Colonic mucosa (tissue), 4 donors: ENCODE data around the gene VIM. TPM values are rescaled to one million over a fixed set of nuclear protein-coding genes. Genes with fewer than 3 reads are reported as not detected.
"Not testable (repeated sequence)": the region's sequence is repeated elsewhere in the genome, so short reads cannot be mapped to it uniquely, and the experiment has no call there.

Experiments
- DNase-seq: peaks from one replicate; pipeline ENCODE4 v3.0.0-alpha.2; 2020
- H3K27ac ChIP-seq: fragments of 200-600 bp; one replicate; pipeline ENCODE4 v1.8.0; 2021
- H3K27me3 ChIP-seq: fragments of 200-600 bp; one replicate; pipeline ENCODE4 v1.8.0; 2021
- H3K36me3 ChIP-seq: fragments of 200-600 bp; one replicate; pipeline ENCODE4 v1.8.0; 2021
- H3K4me1 ChIP-seq: fragments of 200-600 bp; one replicate; pipeline ENCODE4 v1.8.0; 2021; ENCODE audit warnings: mild to moderate bottlenecking
- H3K4me3 ChIP-seq: fragments of 200-600 bp; one replicate; pipeline ENCODE4 v1.8.0; 2021
- H3K9ac ChIP-seq, 2 donors: one replicate each; pipeline ENCODE4 v1.7.0; 2013; ENCODE audit warnings: control low read depth in 2 of 2, low read depth in 2 of 2, low read length in 2 of 2
- H3K9me3 ChIP-seq: fragments of 200-600 bp; one replicate; pipeline ENCODE4 v1.8.0; 2021
- CTCF ChIP-seq: fragments of 200-600 bp; IDR thresholded peaks from one replicate; pipeline ENCODE4 v1.8.0; 2022; ENCODE audit warnings: antibody characterized with exemption, mild to moderate bottlenecking
- intact Hi-C: fragments of 100-400 bp; cut with DNase I; formaldehyde crosslinking; loops from one replicate; pipeline ENCODE4 v1.14.1; 2022
- total RNA-seq, 2 donors: library from RNA; stranded (reverse); fragmentation: NEBNext Ultra II Directional in 1 of 2; extraction: Animal tissue kit (Norgen Biotek cat#: 25700) in 1 of 2; gene quantifications; one replicate each; pipeline ENCODE4 v1.2.1, GENCODE V29; 2021
- donor health status: healthy.
- donor health status: DM: no; HTN: no; CAD: no.
- donor health status: DM: no; HTN: no; CAD: no.

VIM gene
- total RNA-seq, 2 donors from 2014 or later = 121 to 326 TPM

DNA sequence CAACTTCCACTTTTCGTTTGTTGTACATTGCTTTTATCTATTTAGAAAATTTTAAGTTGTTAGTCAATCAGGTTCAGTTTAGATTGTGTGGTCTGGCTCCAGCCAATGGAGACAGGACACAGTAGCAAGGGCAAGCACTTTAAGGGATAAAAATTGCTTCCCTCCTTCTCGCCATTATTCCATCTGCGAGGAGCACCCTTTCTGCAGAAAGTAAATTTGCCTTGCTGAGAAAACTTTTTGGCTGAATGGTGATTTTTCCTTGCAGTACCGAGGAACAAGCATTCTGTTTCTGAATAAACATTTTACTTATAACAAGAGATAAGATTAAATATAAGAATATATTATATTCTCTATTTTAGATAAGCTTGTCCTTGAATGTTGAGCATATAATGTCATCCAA, 34.5 kb downstream of the VIM start:
- peaks cover 5% of the 10 kb centered on the region for H3K9me3 ChIP-seq
- intact Hi-C loops = no loop called here
- no peaks in the 10 kb centered on the region for H3K36me3 ChIP-seq
- no peaks in the 10 kb centered on the region for H3K27me3 ChIP-seq
- no peak for TF ChIP-seq CTCF
- DNase-seq = no peak
- no peak overlapping the region for H3K9ac ChIP-seq
- no peak overlapping the region for H3K4me3 ChIP-seq
- H3K4me1 ChIP-seq = no peaks in the 10 kb centered on the region
- H3K27ac ChIP-seq = no peak overlapping the region

GRCh38 chr10:17263580-17263979, 35.5 kb downstream of the VIM start:
- no peak for DNase-seq
- no peak for TF ChIP-seq CTCF
- Histone ChIP-seq H3K27ac (no peak overlapping the region), H3K4me3 (no peak overlapping the region), H3K9me3 (peaks cover 5% of the 10 kb centered on the region), H3K27me3 (no peaks in the 10 kb centered on the region), H3K9ac (no peak overlapping the region), H3K4me1 (no peaks in the 10 kb centered on the region), H3K36me3 (no peaks in the 10 kb centered on the region)
- intact Hi-C loops = no loop called here

GRCh38 chr10:17265468-17265867, 37.4 kb downstream of the VIM start:
- no peaks in the 10 kb centered on the region for H3K4me1 ChIP-seq
- DNase-seq = no peak
- H3K9ac ChIP-seq = no peak overlapping the region
- no peak overlapping the region for H3K4me3 ChIP-seq
- no peak overlapping the region for H3K27ac ChIP-seq
- peaks cover 5% of the 10 kb centered on the region for H3K9me3 ChIP-seq
- no peaks in the 10 kb centered on the region for H3K27me3 ChIP-seq
- no peak for TF ChIP-seq CTCF
- intact Hi-C loops = no loop called here
- no peaks in the 10 kb centered on the region for H3K36me3 ChIP-seq

DNA sequence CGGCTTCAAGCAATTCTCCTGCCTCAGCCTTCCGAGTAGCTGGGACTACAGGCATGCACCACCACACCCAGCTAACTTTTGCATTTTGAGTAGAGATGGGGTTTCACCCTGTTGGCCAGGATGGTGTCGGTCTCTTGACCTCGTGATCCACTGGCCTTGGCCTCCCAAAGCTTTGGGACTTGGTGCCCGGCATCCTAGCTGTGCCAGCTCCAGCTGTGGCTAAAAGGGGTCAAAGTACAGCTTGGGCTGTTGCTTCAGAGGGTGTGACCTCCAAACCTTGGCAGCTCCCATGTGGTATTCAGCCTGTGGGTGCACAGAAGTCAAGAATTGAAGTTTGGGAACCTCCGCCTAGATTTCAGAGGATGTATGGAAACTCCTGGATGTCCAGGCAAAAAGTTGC, 38.5 kb downstream of the VIM start:
- H3K4me1 ChIP-seq, H3K9ac ChIP-seq, H3K36me3 ChIP-seq, DNase-seq, intact Hi-C loops, H3K9me3 ChIP-seq, H3K27me3 ChIP-seq, H3K4me3 ChIP-seq, H3K27ac ChIP-seq: not testable (repeated sequence)

DNA sequence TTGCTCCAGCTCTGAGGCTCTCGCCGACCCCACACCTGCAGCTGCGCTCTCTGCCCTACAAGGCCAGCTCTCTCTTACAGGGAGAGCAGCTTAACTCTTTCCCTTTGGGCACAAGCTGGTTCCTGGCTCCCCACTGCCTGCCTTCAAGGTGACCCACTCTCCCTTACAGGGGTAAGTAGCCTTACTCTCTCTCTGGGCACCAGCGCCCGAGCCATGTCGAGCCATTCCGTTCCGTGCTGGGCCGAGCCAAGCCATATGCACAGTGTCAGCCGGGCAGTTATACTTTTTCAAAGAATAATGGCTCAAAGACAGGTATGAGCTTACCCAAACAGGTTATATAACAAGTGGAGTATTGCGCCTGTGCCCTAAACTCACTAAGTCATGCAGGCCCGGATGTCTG, 44.6 kb downstream of the VIM start:
- Histone ChIP-seq H3K27ac (no peak overlapping the region), H3K4me1 (no peaks in the 10 kb centered on the region), H3K36me3 (no peaks in the 10 kb centered on the region), H3K4me3 (no peak overlapping the region), H3K9ac (no peak overlapping the region), H3K9me3 (no peaks in the 10 kb centered on the region), H3K27me3 (no peaks in the 10 kb centered on the region)
- intact Hi-C loops = no loop called here
- TF ChIP-seq CTCF = no peak
- no peak for DNase-seq

GRCh38 chr10:17273403-17273802, 45.4 kb downstream of the VIM start:
- no peaks in the 10 kb centered on the region for H3K36me3 ChIP-seq
- H3K27ac ChIP-seq = no peak overlapping the region
- H3K27me3 ChIP-seq = no peaks in the 10 kb centered on the region
- no peaks in the 10 kb centered on the region for H3K4me1 ChIP-seq
- no peaks in the 10 kb centered on the region for H3K9me3 ChIP-seq
- TF ChIP-seq CTCF = no peak
- DNase-seq = no peak
- intact Hi-C loops = no loop called here
- H3K4me3 ChIP-seq = no peak overlapping the region
- H3K9ac ChIP-seq = no peak overlapping the region
